Measurements from ENCODE around the gene CCRL2.

- TF ChIP-seq CTCF (conservative IDR thresholded peaks at IDR 0.05 in 1 of 2, IDR thresholded peaks at IDR 0.05 in 1 of 2; ENCODE audit: low read depth in 1 of 2, low read length in 2 of 2) (no peak), EZH2 (IDR thresholded peaks at IDR 0.05; ENCODE audit: low read length, missing control alignments) (no peak)
These were observed 31.8 kb downstream of the CCRL2 start for GRCh38 chr3:46438831-46439230.
